Peyer's patch (tissue), 4 donors: Measurements from ENCODE around the gene UCK2.

Experiments
- CTCF ChIP-seq, 6 experiments: fragments of 450-650 bp in 4 of 6; fragments of 200-600 bp in 2 of 6; sonication (generic) in 1 of 6; IDR thresholded peaks; one replicate each; pipeline ENCODE4 v1.5.1; 2017 to 2019; ENCODE audit warnings: antibody characterized with exemption in 6 of 6, mild to moderate bottlenecking in 3 of 6, moderate library complexity in 1 of 6
- POLR2A ChIP-seq, 2 donors: fragments of 450-650 bp; IDR thresholded peaks; one replicate each; pipeline ENCODE4 v1.5.1; 2017; ENCODE audit warnings: antibody characterized with exemption in 2 of 2, mild to moderate bottlenecking in 2 of 2, moderate library complexity in 2 of 2

GRCh38 chr1:165844114-165844798 lies 16.8 kb downstream of the UCK2 start:
- no peak for TF ChIP-seq CTCF (IDR thresholded peaks at IDR 0.05)
- no peak for TF ChIP-seq POLR2A (IDR thresholded peaks at IDR 0.05)
